SK-N-SH (cell line): Measurements from ENCODE around the gene WIF1. TPM values are rescaled to one million over a fixed set of nuclear protein-coding genes. Genes with fewer than 3 reads are reported as not detected.
A peak's percentile ranks its signal among the peaks of the same experiment; 100 is the strongest.

Source experiments
- CTCF ChIA-PET: fragments of 300-600, 350-600 bp; formaldehyde crosslinking; extraction: SDS; loops from one replicate; lab custom pipeline; 2021; lab: Yijun Ruan, JAX
- POLR2A ChIA-PET: fragments of 350-600 bp; sonication (Branson Sonifier 250); formaldehyde crosslinking; extraction: SDS; loops from one replicate; lab custom pipeline; 2020; ENCODE audit warnings: antibody characterized with exemption, inconsistent platforms; lab: Yijun Ruan, JAX
- DNase-seq: peaks from one replicate; pipeline ENCODE4 v3.0.0; 2012
- H2AFZ ChIP-seq: fragments of 200-600 bp; sonication (generic); 2 replicates; pipeline ENCODE4 v1.8.1; 2016; ENCODE audit warnings: antibody characterized with exemption, mild to moderate bottlenecking, low read depth
- H3F3A ChIP-seq: fragments of 200-600 bp; sonication (generic); replicated peaks from 2 replicates; pipeline ENCODE3; 2016; ENCODE audit warnings: antibody characterized with exemption, mild to moderate bottlenecking; ENCODE audit not compliant: insufficient read depth
- H3K27ac ChIP-seq, 2 experiments: fragments of 200-500 bp in 1 of 2; fragments of 200-600 bp in 1 of 2; sonication (Bioruptor generic) in 1 of 2; sonication (generic), shearing (Covaris generic) in 1 of 2; 2 replicates each; pipeline versions ENCODE4 v1.5.1 to v1.6.1; 2014 to 2016; ENCODE audit warnings: low read depth in 2 of 2, inconsistent platforms in 1 of 2, low read length in 1 of 2, mild to moderate bottlenecking in 1 of 2, mixed read lengths in 1 of 2
- H3K27me3 ChIP-seq: fragments of 200-600 bp; sonication (generic), shearing (Covaris generic); 2 replicates; pipeline ENCODE4 v1.6.1; 2016; ENCODE audit warnings: mixed run types; ENCODE audit not compliant: insufficient read depth
- H3K36me3 ChIP-seq, 2 experiments: fragments of 200-500 bp in 1 of 2; fragments of 200-600 bp in 1 of 2; sonication (Bioruptor generic) in 1 of 2; sonication (generic) in 1 of 2; replicated peaks in 1 of 2; 2 replicates each; pipeline versions ENCODE3 to v1.5.1; 2014 to 2016; ENCODE audit warnings: low read length in 1 of 2, mild to moderate bottlenecking in 1 of 2; ENCODE audit not compliant: insufficient read depth in 2 of 2, control insufficient read depth in 1 of 2
- H3K4me1 ChIP-seq, 2 experiments: fragments of 200-500 bp in 1 of 2; fragments of 200-600 bp in 1 of 2; sonication (Bioruptor generic) in 1 of 2; sonication (generic), shearing (Covaris generic) in 1 of 2; 2 replicates each; pipeline versions ENCODE4 v1.5.1 to v1.6.1; 2014 to 2016; ENCODE audit warnings: low read depth in 1 of 2, low read length in 1 of 2, mixed run types in 1 of 2; ENCODE audit not compliant: insufficient read depth in 2 of 2, control insufficient read depth in 1 of 2
- H3K4me2 ChIP-seq: fragments of 200-600 bp; sonication (generic), shearing (Covaris generic); 2 replicates; pipeline ENCODE4 v1.6.1; 2017; ENCODE audit warnings: mixed run types
- H3K4me3 ChIP-seq, 2 experiments: fragments of 200-500 bp in 1 of 2; fragments of 200-600 bp in 1 of 2; sonication (Bioruptor generic) in 1 of 2; sonication (generic), shearing (Covaris generic) in 1 of 2; 2 replicates each; pipeline versions ENCODE4 v1.5.1 to v1.8.1; 2014 to 2016; ENCODE audit warnings: low read depth in 2 of 2, inconsistent platforms in 1 of 2, low read length in 1 of 2, mild to moderate bottlenecking in 1 of 2, mixed read lengths in 1 of 2, moderate library complexity in 1 of 2
- H3K79me2 ChIP-seq: fragments of 200-600 bp; sonication (generic); 2 replicates; pipeline ENCODE4 v1.8.1; 2017; ENCODE audit warnings: mild to moderate bottlenecking; ENCODE audit not compliant: insufficient read depth
- H3K9ac ChIP-seq: fragments of 200-600 bp; sonication (generic); 2 replicates; pipeline ENCODE4 v1.6.1; 2017; ENCODE audit warnings: mixed run types
- H3K9me2 ChIP-seq: fragments of 200-600 bp; sonication (generic); 2 replicates; pipeline ENCODE4 v1.6.1; 2017; ENCODE audit warnings: mixed run types
- H3K9me3 ChIP-seq: fragments of 200-600 bp; sonication (generic); 2 replicates; pipeline ENCODE4 v1.6.1; 2017; ENCODE audit warnings: mixed run types, mild to moderate bottlenecking, moderate library complexity
- H4K20me1 ChIP-seq: fragments of 200-600 bp; sonication (generic); 2 replicates; pipeline ENCODE4 v1.6.1; 2017; ENCODE audit warnings: mild to moderate bottlenecking, mixed run types; ENCODE audit not compliant: insufficient read depth
- CHD2 ChIP-seq: fragments of 150-350 bp; IDR thresholded peaks from 2 replicates; pipeline ENCODE4 v1.6.1; 2018; ENCODE audit warnings: low read length; ENCODE audit not compliant: partially characterized antibody
- EP300 ChIP-seq, 2 experiments: IDR thresholded peaks; 2 replicates each; pipeline versions ENCODE4 v1.4.0 to v1.6.1; 2012; ENCODE audit warnings: borderline replicate concordance in 1 of 2, low read depth in 1 of 2, low read length in 1 of 2
- EZH2phosphoT487 ChIP-seq: fragments of 200-600 bp; sonication (generic); IDR thresholded peaks from 2 replicates; pipeline ENCODE4 v1.6.1; 2017; ENCODE audit warnings: low read depth, mixed run types, mild to moderate bottlenecking, antibody characterized with exemption, moderate library complexity, borderline replicate concordance
- FOSL2 ChIP-seq: IDR thresholded peaks from 2 replicates; pipeline ENCODE4 v1.4.0; 2012; ENCODE audit warnings: low read depth, mild to moderate bottlenecking, moderate library complexity, borderline replicate concordance
- FOXJ3 ChIP-seq: sonication (generic); formaldehyde crosslinking; IDR thresholded peaks from 2 replicates; pipeline ENCODE4 v1.5.1; 2020; ENCODE audit warnings: mild to moderate bottlenecking, missing genetic modification reagents
- FOXM1 ChIP-seq: IDR thresholded peaks from 2 replicates; pipeline ENCODE4 v1.4.0; 2012; ENCODE audit warnings: low read depth, mild to moderate bottlenecking
- GATA2 ChIP-seq: sonication (generic); formaldehyde crosslinking; IDR thresholded peaks from 2 replicates; pipeline ENCODE4 v1.5.0; 2020; ENCODE audit warnings: mild to moderate bottlenecking, missing genetic modification reagents
- IRF3 ChIP-seq: fragments of 150-350 bp; IDR thresholded peaks from 2 replicates; pipeline ENCODE4 v1.6.1; 2016; ENCODE audit warnings: mild to moderate bottlenecking, low read depth, low read length
- JUND ChIP-seq: IDR thresholded peaks from 2 replicates; pipeline ENCODE4 v1.4.0; 2012
- MEF2A ChIP-seq: IDR thresholded peaks from 2 replicates; pipeline ENCODE4 v1.4.0; 2012; ENCODE audit warnings: low read depth, borderline replicate concordance
- NFIC ChIP-seq: IDR thresholded peaks from 2 replicates; pipeline ENCODE4 v1.4.0; 2012; ENCODE audit warnings: borderline replicate concordance
- NRF1 ChIP-seq: IDR thresholded peaks from 2 replicates; pipeline ENCODE4 v1.6.1; 2012; ENCODE audit warnings: low read depth, mild to moderate bottlenecking, low read length
- RAD21 ChIP-seq: IDR thresholded peaks from 2 replicates; pipeline ENCODE4 v1.6.1; 2012; ENCODE audit warnings: mild to moderate bottlenecking, low read length
- RCOR1 ChIP-seq: fragments of 150-350 bp; IDR thresholded peaks from 2 replicates; pipeline ENCODE4 v1.6.1; 2017; ENCODE audit warnings: antibody characterized with exemption, low read length
- RFX5 ChIP-seq: IDR thresholded peaks from 2 replicates; pipeline ENCODE4 v1.6.1; 2012; ENCODE audit warnings: mild to moderate bottlenecking, improper control_type of control experiment, low read length
- SIN3A ChIP-seq: IDR thresholded peaks from 2 replicates; pipeline ENCODE4 v1.6.1; 2012; ENCODE audit warnings: low read depth, mild to moderate bottlenecking, low read length, moderate library complexity, borderline replicate concordance
- SMC3 ChIP-seq: IDR thresholded peaks from 2 replicates; pipeline ENCODE4 v1.6.1; 2012; ENCODE audit warnings: low read depth, low read length, improper control_type of control experiment
- TAF1 ChIP-seq: IDR thresholded peaks from 2 replicates; pipeline ENCODE4 v1.6.1; 2012; ENCODE audit warnings: low read depth, mild to moderate bottlenecking, low read length, moderate library complexity, borderline replicate concordance
- TCF12 ChIP-seq: IDR thresholded peaks from 2 replicates; pipeline ENCODE4 v1.4.0; 2012
- TEAD4 ChIP-seq: IDR thresholded peaks from 2 replicates; pipeline ENCODE4 v1.4.0; 2012; ENCODE audit warnings: mild to moderate bottlenecking, borderline replicate concordance; ENCODE audit not compliant: insufficient read depth
- YY1 ChIP-seq: IDR thresholded peaks from 2 replicates; pipeline ENCODE4 v1.4.0; 2012; ENCODE audit warnings: low read depth, mild to moderate bottlenecking
- WGBS: methylation state at CpG from one replicate; pipeline ENCODE4 v1.1.6; 2017; ENCODE audit warnings: low lambda C conversion rate; 5-methylcytosine and 5-hydroxymethylcytosine counted together
- polyA plus RNA-seq, 3 experiments: library from polyadenylated mRNA; depleted of rRNA; stranded (reverse); fragments of >200 nt; gene quantifications; 2 replicates each; pipeline ENCODE4 v1.2.3, GENCODE V29; 2012
- TF ChIP-seq, protein P1 (sequence below): fragments of 150-350 bp; IDR thresholded peaks from 2 replicates; pipeline ENCODE4 v1.6.1; 2017; ENCODE audit warnings: antibody characterized with exemption, low read length, low read depth, borderline replicate concordance
- TF ChIP-seq, protein P2 (sequence below): fragments of 200-600 bp; sonication (generic); IDR thresholded peaks from 2 replicates; pipeline ENCODE4 v1.6.1; 2017; ENCODE audit warnings: antibody characterized with exemption, mild to moderate bottlenecking, moderate library complexity
- TF ChIP-seq, protein P3 (sequence below): IDR thresholded peaks from 2 replicates; pipeline ENCODE4; 2012
- TF ChIP-seq, protein P4 (sequence below): IDR thresholded peaks from 2 replicates; pipeline ENCODE4 v1.4.0; 2012; ENCODE audit warnings: low read depth, borderline replicate concordance
- TF ChIP-seq, protein P5 (sequence below): IDR thresholded peaks from 2 replicates; pipeline ENCODE4 v1.4.0; 2012; ENCODE audit warnings: low read depth

The WIF1 gene
- polyA plus RNA-seq, 1 of the 3 experiments (the other 2 are of a cell fraction): not detected

DNA sequence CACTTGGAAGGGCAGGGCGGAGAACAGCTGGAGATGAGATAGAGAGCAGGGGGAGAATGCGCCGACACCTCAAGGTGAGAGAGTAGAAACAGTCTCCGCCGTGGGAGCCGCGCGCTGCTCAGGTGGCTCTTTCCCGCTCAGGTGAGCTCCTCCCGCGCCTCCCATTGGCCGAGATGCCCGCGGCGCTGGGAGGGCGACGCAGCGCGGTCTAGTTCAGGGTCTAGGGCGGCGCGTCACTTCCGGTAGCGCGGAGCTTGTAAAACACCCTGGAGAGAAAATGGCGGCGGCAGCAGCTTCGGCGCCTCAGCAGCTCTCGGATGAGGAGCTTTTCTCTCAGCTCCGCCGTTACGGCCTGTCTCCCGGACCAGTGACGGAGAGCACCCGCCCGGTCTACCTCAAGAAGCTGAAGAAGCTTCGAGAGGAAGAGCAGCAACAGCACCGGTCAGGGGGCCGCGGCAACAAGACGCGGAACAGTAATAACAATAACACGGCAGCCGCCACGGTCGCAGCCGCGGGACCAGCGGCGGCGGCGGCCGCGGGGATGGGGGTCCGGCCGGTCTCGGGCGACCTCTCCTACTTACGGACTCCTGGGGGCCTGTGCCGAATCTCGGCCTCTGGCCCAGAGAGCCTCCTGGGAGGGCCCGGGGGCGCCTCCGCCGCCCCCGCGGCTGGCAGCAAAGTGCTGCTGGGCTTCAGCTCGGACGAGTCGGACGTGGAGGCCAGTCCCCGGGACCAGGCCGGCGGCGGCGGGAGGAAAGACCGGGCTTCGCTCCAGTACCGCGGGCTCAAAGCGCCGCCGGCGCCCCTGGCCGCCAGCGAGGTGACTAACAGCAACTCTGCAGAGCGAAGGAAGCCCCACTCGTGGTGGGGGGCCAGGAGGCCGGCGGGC, 48.5 kb upstream of the WIF1 start, which contains the start of gene LEMD3:
TSS of gene LEMD3 (plus strand) at position 264 of the 889 bp plus-strand sequence. CDS start at position 278, 14 bp downstream.
- Histone ChIP-seq H2AFZ (peak within 1 kb of the TSS; percentile 100), H3K27me3 (peaks cover under 1% of the 10 kb centered on the region; the same call in 1 of the 2 replicates), H3K9me3 (no peaks in the 10 kb centered on the region), H3K9ac (peak within 1 kb of the TSS; percentile 94), H3K27ac (peak within 1 kb of the TSS; percentile 77 to 89), H4K20me1 (peaks cover 36% of the 10 kb centered on the region), H3K9me2 (no peaks in the 10 kb centered on the region), H3K36me3 (peaks cover 2 to 11% of the 10 kb centered on the region in 2 experiments), H3K4me3 (peak within 1 kb of the TSS; percentile 93 to 94), H3K4me1 (peaks cover 12 to 18% of the 10 kb centered on the region in 2 experiments; a peak in 3 of 4 replicates), H3F3A (peaks cover 12% of the 10 kb centered on the region), H3K79me2 (peaks cover 50% of the 10 kb centered on the region), H3K4me2 (peak within 1 kb of the TSS; percentile 86)
- 2% methylated on average over 38 of the region's 91 CpGs for WGBS
- ChIA-PET CTCF (interaction anchor here (0.8 to 2.2 kb wide), 8 partner anchors 11 to 374 kb away, joined by 3 to 6 read pairs (median 4); no protein-coding TSS in a partner anchor), POLR2A (interaction anchor here (0.9 to 1.4 kb wide), 3 partner anchors 25 to 63 kb away, joined by 3 to 6 read pairs (median 3); no protein-coding TSS in a partner anchor)
- peak; percentile 94 for DNase-seq
- TF ChIP-seq TCF12 (no peak; the same call in 1 of the 2 replicates), RAD21 (no peak), MEF2A (no peak), FOXM1 (no peak), IRF3 (no peak), FOXJ3 (no peak), CHD2 (no peak), TAF1 (peak; percentile 96), EZH2phosphoT487 (no peak), TEAD4 (0 out of 2 replicates have a peak, but pooled peaks have one; percentile 25), RCOR1 (no peak), RFX5 (no peak), JUND (no peak), YY1 (peak; percentile 96), EP300 (IDR thresholded peaks at IDR 0.05; ENCODE audit: borderline replicate concordance in 1 of 2, low read depth in 1 of 2, low read length in 1 of 2) (no peak), SMC3 (no peak), NFIC (no peak), SIN3A (peak; percentile 44; the same call in 1 of the 2 replicates), FOSL2 (no peak), NRF1 (peak; percentile 20; the same call in 1 of the 2 replicates), GATA2 (CRISPR knock-in tag) (no peak)
- TF ChIP-seq, protein P1, sequence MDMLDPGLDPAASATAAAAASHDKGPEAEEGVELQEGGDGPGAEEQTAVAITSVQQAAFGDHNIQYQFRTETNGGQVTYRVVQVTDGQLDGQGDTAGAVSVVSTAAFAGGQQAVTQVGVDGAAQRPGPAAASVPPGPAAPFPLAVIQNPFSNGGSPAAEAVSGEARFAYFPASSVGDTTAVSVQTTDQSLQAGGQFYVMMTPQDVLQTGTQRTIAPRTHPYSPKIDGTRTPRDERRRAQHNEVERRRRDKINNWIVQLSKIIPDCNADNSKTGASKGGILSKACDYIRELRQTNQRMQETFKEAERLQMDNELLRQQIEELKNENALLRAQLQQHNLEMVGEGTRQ: no peak
- TF ChIP-seq, protein P2, sequence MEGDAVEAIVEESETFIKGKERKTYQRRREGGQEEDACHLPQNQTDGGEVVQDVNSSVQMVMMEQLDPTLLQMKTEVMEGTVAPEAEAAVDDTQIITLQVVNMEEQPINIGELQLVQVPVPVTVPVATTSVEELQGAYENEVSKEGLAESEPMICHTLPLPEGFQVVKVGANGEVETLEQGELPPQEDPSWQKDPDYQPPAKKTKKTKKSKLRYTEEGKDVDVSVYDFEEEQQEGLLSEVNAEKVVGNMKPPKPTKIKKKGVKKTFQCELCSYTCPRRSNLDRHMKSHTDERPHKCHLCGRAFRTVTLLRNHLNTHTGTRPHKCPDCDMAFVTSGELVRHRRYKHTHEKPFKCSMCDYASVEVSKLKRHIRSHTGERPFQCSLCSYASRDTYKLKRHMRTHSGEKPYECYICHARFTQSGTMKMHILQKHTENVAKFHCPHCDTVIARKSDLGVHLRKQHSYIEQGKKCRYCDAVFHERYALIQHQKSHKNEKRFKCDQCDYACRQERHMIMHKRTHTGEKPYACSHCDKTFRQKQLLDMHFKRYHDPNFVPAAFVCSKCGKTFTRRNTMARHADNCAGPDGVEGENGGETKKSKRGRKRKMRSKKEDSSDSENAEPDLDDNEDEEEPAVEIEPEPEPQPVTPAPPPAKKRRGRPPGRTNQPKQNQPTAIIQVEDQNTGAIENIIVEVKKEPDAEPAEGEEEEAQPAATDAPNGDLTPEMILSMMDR: peak; percentile 9; the same call in 1 of the 2 replicates
- TF ChIP-seq, protein P3, sequence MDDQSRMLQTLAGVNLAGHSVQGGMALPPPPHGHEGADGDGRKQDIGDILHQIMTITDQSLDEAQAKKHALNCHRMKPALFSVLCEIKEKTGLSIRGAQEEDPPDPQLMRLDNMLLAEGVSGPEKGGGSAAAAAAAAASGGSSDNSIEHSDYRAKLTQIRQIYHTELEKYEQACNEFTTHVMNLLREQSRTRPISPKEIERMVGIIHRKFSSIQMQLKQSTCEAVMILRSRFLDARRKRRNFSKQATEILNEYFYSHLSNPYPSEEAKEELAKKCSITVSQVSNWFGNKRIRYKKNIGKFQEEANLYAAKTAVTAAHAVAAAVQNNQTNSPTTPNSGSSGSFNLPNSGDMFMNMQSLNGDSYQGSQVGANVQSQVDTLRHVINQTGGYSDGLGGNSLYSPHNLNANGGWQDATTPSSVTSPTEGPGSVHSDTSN: no peak
- TF ChIP-seq, protein P4, sequence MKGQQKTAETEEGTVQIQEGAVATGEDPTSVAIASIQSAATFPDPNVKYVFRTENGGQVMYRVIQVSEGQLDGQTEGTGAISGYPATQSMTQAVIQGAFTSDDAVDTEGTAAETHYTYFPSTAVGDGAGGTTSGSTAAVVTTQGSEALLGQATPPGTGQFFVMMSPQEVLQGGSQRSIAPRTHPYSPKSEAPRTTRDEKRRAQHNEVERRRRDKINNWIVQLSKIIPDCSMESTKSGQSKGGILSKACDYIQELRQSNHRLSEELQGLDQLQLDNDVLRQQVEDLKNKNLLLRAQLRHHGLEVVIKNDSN: peak; percentile 72
- TF ChIP-seq, protein P5, sequence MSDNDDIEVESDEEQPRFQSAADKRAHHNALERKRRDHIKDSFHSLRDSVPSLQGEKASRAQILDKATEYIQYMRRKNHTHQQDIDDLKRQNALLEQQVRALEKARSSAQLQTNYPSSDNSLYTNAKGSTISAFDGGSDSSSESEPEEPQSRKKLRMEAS: peak; percentile 93
